Suprapubic skin (tissue), 4 donors: ENCODE data around the gene FAM217A. TPM values are rescaled to one million over a fixed set of nuclear protein-coding genes. Genes with fewer than 3 reads are reported as not detected.
"Not testable (repeated sequence)": the region's sequence is repeated elsewhere in the genome, so short reads cannot be mapped to it uniquely, and the experiment has no call there.

Source experiments
- DNase-seq, 2 donors: peaks; one replicate each; pipeline ENCODE4 v3.0.0-alpha.2; 2019; ENCODE audit warnings: low spot score in 2 of 2
- H3K27ac ChIP-seq: fragments of 200-600 bp; sonication (generic); one replicate; pipeline ENCODE4 v1.5.1; 2019
- H3K27me3 ChIP-seq: fragments of 200-600 bp; sonication (generic); one replicate; pipeline ENCODE4 v1.5.1; 2019
- H3K36me3 ChIP-seq: fragments of 200-600 bp; sonication (generic); one replicate; pipeline ENCODE4 v1.5.1; 2019
- H3K4me1 ChIP-seq: fragments of 200-600 bp; sonication (generic); one replicate; pipeline ENCODE4 v1.5.1; 2019
- H3K4me3 ChIP-seq: fragments of 200-600 bp; sonication (generic); one replicate; pipeline ENCODE4 v1.5.1; 2019; ENCODE audit warnings: mild to moderate bottlenecking
- H3K9me3 ChIP-seq: fragments of 200-600 bp; sonication (generic); one replicate; pipeline ENCODE4 v1.5.1; 2019
- EP300 ChIP-seq: sonication (generic); formaldehyde crosslinking; IDR thresholded peaks from one replicate; pipeline ENCODE4 v1.6.1; 2017; ENCODE audit warnings: antibody characterized with exemption
- POLR2A ChIP-seq, 2 donors: fragments of 450-650 bp; IDR thresholded peaks; one replicate each; pipeline ENCODE4 v1.6.1; 2017; ENCODE audit warnings: antibody characterized with exemption in 2 of 2, mild to moderate bottlenecking in 2 of 2, moderate library complexity in 2 of 2
- POLR2AphosphoS5 ChIP-seq, 3 donors: sonication (generic); formaldehyde crosslinking; IDR thresholded peaks; one replicate each; pipeline ENCODE4 v1.6.1; 2017; ENCODE audit warnings: antibody characterized with exemption in 3 of 3
- WGBS: methylation state at CpG from one replicate; pipeline ENCODE4 v1.1.5; 2018; 5-methylcytosine and 5-hydroxymethylcytosine counted together
- total RNA-seq, 4 donors: library from RNA; depleted of rRNA; stranded (reverse); fragments of >200 nt; gene quantifications; one replicate each; pipeline ENCODE4 v1.1.0, GENCODE V29; 2016
- TF ChIP-seq, protein P1 (sequence below), 2 donors: fragments of 200-600 bp in 1 of 2; fragments of 450-650 bp in 1 of 2; sonication (generic) in 1 of 2; IDR thresholded peaks; one replicate each; pipeline ENCODE4 v1.5.1; 2016 to 2019; ENCODE audit warnings: antibody characterized with exemption in 2 of 2, mild to moderate bottlenecking in 1 of 2, moderate library complexity in 1 of 2

FAM217A gene
- total RNA-seq, 4 donors from 2014 or later, result not detected

DNA sequence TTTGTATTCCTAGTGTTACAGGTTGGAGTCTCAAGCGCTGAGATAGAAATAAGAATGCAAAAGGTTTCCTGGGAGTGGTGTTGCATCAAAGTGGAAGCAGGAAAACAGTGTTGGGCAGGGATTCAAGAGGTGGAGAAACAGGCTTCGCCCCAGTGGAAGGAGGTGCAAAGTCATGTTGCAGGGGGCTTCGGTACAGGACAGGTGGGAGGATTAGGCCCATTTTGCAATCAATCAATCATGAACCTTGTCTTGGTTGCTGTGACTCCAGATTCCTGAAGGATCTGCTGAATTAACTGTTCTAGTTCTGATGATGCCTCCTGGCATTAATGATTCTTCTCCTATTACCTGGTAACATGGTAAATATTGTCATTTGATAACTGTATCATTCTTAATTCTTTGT lies 22.4 kb upstream of the FAM217A start:
- H3K27me3 ChIP-seq, result no peaks in the 10 kb centered on the region
- WGBS, result 61% methylated on average over 3 of the region's 3 CpGs
- DNase-seq, result no peak
- no peak overlapping the region for H3K27ac ChIP-seq
- TF ChIP-seq, protein P1, sequence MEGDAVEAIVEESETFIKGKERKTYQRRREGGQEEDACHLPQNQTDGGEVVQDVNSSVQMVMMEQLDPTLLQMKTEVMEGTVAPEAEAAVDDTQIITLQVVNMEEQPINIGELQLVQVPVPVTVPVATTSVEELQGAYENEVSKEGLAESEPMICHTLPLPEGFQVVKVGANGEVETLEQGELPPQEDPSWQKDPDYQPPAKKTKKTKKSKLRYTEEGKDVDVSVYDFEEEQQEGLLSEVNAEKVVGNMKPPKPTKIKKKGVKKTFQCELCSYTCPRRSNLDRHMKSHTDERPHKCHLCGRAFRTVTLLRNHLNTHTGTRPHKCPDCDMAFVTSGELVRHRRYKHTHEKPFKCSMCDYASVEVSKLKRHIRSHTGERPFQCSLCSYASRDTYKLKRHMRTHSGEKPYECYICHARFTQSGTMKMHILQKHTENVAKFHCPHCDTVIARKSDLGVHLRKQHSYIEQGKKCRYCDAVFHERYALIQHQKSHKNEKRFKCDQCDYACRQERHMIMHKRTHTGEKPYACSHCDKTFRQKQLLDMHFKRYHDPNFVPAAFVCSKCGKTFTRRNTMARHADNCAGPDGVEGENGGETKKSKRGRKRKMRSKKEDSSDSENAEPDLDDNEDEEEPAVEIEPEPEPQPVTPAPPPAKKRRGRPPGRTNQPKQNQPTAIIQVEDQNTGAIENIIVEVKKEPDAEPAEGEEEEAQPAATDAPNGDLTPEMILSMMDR (IDR thresholded peaks at IDR 0.05), result no peak
- TF ChIP-seq POLR2AphosphoS5 (IDR thresholded peaks at IDR 0.05) (no peak), EP300 (no peak), POLR2A (IDR thresholded peaks at IDR 0.05) (no peak)
- no peaks in the 10 kb centered on the region for H3K36me3 ChIP-seq
- H3K9me3 ChIP-seq, result no peaks in the 10 kb centered on the region
- no peaks in the 10 kb centered on the region for H3K4me1 ChIP-seq
- no peak overlapping the region for H3K4me3 ChIP-seq

DNA sequence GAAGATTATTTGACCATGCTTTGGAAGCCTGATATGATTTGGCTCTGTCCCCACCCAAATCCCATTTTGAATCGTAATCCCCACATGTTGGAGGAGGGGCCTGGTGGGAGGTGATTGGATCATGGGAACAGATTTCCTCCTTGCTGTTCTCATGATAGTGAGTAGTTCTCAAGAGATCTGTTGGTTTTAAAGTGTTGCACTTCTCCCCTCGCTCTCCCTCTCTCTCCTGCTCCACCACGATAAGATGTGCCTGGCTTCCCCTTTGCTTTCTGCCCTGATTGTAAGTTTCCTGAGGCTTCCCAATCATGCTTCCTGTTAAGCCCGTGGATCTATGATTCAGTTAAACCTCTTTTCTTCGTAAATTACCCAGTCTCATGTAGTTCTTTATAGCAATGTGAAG lies 21.7 kb upstream of the FAM217A start:
- Histone ChIP-seq H3K4me1 (no peaks in the 10 kb centered on the region), H3K27ac (no peak overlapping the region), H3K9me3 (no peaks in the 10 kb centered on the region), H3K36me3 (no peaks in the 10 kb centered on the region), H3K4me3 (no peak overlapping the region), H3K27me3 (no peaks in the 10 kb centered on the region)
- WGBS, result 82% methylated on average over 5 of the region's 5 CpGs
- no peak for DNase-seq
- TF ChIP-seq POLR2AphosphoS5 (IDR thresholded peaks at IDR 0.05), result no peak
- TF ChIP-seq EP300, result no peak
- TF ChIP-seq POLR2A (IDR thresholded peaks at IDR 0.05), result no peak
- TF ChIP-seq, protein P1 (IDR thresholded peaks at IDR 0.05), result no peak

DNA sequence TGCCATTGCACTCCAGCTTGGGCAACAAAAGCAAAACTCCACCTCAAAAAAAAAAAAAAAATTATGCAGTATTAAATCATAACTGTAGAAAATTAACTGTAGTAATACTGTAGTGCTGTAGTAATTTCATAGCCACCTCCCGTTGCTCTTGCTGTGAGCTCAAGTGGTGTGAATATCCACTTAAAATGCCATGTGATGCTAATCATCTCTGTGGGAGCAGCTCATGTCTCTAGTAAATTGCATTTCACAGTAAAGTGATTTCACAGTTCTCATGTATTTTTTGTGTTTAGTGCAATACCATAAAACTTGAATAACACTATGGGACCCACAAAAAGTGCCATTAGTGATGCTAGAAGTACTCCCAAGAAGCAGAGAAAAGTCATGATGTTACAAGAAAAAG lies 14.4 kb upstream of the FAM217A start:
- Histone ChIP-seq H3K4me3 (no peak overlapping the region), H3K4me1 (no peaks in the 10 kb centered on the region), H3K36me3 (no peaks in the 10 kb centered on the region), H3K27ac (no peak overlapping the region), H3K27me3 (no peaks in the 10 kb centered on the region), H3K9me3 (no peaks in the 10 kb centered on the region)
- no peak for DNase-seq
- 39% methylated on average over 1 of the region's 1 CpG for WGBS
- TF ChIP-seq, protein P1 (IDR thresholded peaks at IDR 0.05), result no peak
- TF ChIP-seq EP300 (no peak), POLR2AphosphoS5 (IDR thresholded peaks at IDR 0.05) (no peak), POLR2A (IDR thresholded peaks at IDR 0.05) (no peak)

DNA sequence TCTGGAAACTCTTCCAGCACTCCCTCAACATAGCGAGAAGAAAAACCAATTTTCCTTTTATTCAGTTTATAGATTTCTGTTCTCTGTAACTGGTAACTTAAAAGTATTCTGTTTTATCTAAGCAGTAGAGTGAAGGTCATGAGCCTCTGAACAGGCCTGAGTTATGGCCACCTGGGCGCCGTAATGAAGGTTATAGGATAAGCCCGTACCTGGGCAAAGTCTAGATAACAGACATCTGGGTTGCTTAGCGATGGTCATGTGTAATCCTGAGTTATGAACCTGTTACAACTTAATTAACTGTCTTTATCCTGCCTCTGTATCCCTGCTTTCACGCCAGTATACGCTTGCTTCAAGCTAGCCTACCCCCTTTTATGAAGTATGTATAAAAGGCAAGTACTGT lies 13.0 kb upstream of the FAM217A start:
- Histone ChIP-seq H3K9me3 (no peaks in the 10 kb centered on the region), H3K27me3 (no peaks in the 10 kb centered on the region), H3K4me3 (no peak overlapping the region), H3K27ac (no peak overlapping the region), H3K36me3 (no peaks in the 10 kb centered on the region), H3K4me1 (no peaks in the 10 kb centered on the region)
- no peak for DNase-seq
- WGBS, result 84% methylated on average over 7 of the region's 7 CpGs
- TF ChIP-seq POLR2A (IDR thresholded peaks at IDR 0.05), result no peak

DNA sequence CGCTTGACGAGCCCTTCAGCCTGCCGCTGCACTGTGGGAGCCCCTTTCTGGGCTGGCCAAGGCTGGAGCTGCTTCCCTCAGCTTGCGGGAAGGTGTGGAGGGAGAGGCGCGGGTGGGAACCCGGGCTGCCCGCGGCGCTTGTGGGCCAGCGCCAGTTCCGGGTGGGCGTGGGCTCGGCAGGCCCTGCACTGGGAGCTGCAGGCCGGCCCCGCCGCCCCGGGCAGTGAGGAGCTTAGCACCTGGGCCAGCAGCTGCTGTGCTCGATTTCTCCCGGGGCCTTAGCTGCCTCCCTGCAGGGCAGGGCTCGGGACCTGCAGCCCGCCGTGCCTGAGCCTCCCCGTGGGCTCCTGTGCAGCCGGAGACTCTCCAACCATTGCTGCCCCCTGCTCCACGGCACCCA lies 11.1 kb upstream of the FAM217A start:
- H3K4me3 ChIP-seq, DNase-seq, H3K4me1 ChIP-seq, H3K36me3 ChIP-seq, H3K27me3 ChIP-seq, H3K27ac ChIP-seq, H3K9me3 ChIP-seq: not testable (repeated sequence)
- 98% methylated on average over 13 of the region's 26 CpGs for WGBS

DNA sequence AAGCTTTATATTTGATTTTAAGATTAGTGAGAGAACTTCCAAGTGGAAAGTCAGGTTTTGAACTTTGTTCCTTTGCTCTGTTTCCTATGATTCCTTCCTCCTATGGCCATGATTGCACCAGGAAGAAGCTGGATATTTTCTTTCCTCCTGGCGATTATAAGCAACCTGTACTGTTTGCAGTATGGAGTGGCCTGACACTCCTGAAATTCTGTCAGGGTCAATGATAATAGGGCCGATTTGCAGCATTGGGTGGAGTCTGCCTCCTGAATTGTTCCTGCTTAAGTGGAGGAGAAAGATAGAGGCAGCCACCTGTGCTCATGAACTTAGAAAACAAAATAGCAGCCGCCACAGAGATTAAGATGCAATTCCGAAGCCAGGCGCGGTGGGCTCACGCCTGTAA lies 9.8 kb upstream of the FAM217A start:
- Histone ChIP-seq H3K4me1 (no peaks in the 10 kb centered on the region), H3K27me3 (no peaks in the 10 kb centered on the region), H3K4me3 (no peak overlapping the region), H3K9me3 (no peaks in the 10 kb centered on the region), H3K27ac (no peak overlapping the region), H3K36me3 (no peaks in the 10 kb centered on the region)
- no peak for DNase-seq
- TF ChIP-seq POLR2A (IDR thresholded peaks at IDR 0.05), result no peak
- TF ChIP-seq, protein P1 (IDR thresholded peaks at IDR 0.05), result no peak
- no peak for TF ChIP-seq POLR2AphosphoS5 (IDR thresholded peaks at IDR 0.05)
- no peak for TF ChIP-seq EP300
- 98% methylated on average over 7 of the region's 7 CpGs for WGBS
